ENCODE results near the gene MPHOSPH8.
"Not testable (repeated sequence)": the region's sequence is repeated elsewhere in the genome, so short reads cannot be mapped to it uniquely, and the experiment has no call there.

Gene MPHOSPH8

GRCh38 chr13:19680751-19681150 lies 47.3 kb downstream of the MPHOSPH8 start:
- no peak overlapping the region for H3K4me3 ChIP-seq
- no peak overlapping the region for H3K27ac ChIP-seq
- no peak for TF ChIP-seq CTCF (IDR thresholded peaks at IDR 0.05)
- no peak for DNase-seq (ENCODE audit: low spot score)

GRCh38 chr13:19681517-19681916 lies 48.1 kb downstream of the MPHOSPH8 start:
- no peak overlapping the region for H3K27ac ChIP-seq
- no peak overlapping the region for H3K4me3 ChIP-seq
- no peak for TF ChIP-seq CTCF (IDR thresholded peaks at IDR 0.05)
- no peak for DNase-seq (ENCODE audit: low spot score)

- H3K4me3 ChIP-seq, result no peak overlapping the region
- no peak overlapping the region for H3K27ac ChIP-seq
- TF ChIP-seq CTCF (IDR thresholded peaks at IDR 0.05), result no peak
- no peak for DNase-seq (ENCODE audit: low spot score)
Measured at GRCh38 chr13:19685034-19685433, 51.6 kb downstream of the MPHOSPH8 start.

GRCh38 chr13:19685437-19685836 lies 52.0 kb downstream of the MPHOSPH8 start:
- no peak for DNase-seq (ENCODE audit: low spot score)
- H3K27ac ChIP-seq, result no peak overlapping the region
- no peak overlapping the region for H3K4me3 ChIP-seq
- no peak for TF ChIP-seq CTCF (IDR thresholded peaks at IDR 0.05)

GRCh38 chr13:19691447-19691846 lies 58.0 kb downstream of the MPHOSPH8 start:
- not testable (repeated sequence) for DNase-seq (ENCODE audit: low spot score); H3K27ac ChIP-seq; H3K4me3 ChIP-seq

- Histone ChIP-seq H3K27ac (no peak overlapping the region), H3K4me3 (no peak overlapping the region)
- DNase-seq (ENCODE audit: low spot score), result no peak
- TF ChIP-seq CTCF (IDR thresholded peaks at IDR 0.05), result no peak
Measured at GRCh38 chr13:19695428-19695827, 62.0 kb downstream of the MPHOSPH8 start.

- no peak for TF ChIP-seq CTCF (IDR thresholded peaks at IDR 0.05)
- Histone ChIP-seq H3K27ac (no peak overlapping the region), H3K4me3 (no peak overlapping the region)
- no peak for DNase-seq (ENCODE audit: low spot score)
Measured at GRCh38 chr13:19695829-19696228, 62.4 kb downstream of the MPHOSPH8 start.

GRCh38 chr13:19700963-19701362 lies 67.5 kb downstream of the MPHOSPH8 start:
- not testable (repeated sequence) for DNase-seq (ENCODE audit: low spot score); H3K4me3 ChIP-seq; H3K27ac ChIP-seq

- DNase-seq (ENCODE audit: low spot score); H3K4me3 ChIP-seq: not testable (repeated sequence)
Measured at GRCh38 chr13:19701619-19702018, 68.2 kb downstream of the MPHOSPH8 start.

GRCh38 chr13:19704256-19704655 lies 70.8 kb downstream of the MPHOSPH8 start:
- H3K4me3 ChIP-seq; H3K27ac ChIP-seq; DNase-seq (ENCODE audit: low spot score): not testable (repeated sequence)

More at GRCh38 chr13:19701619-19702018, 68.2 kb downstream of the MPHOSPH8 start:
- H3K27ac ChIP-seq, result not testable (repeated sequence)

- not testable (repeated sequence) for H3K4me3 ChIP-seq; DNase-seq (ENCODE audit: low spot score); H3K27ac ChIP-seq
Measured at GRCh38 chr13:19709039-19709438, 75.6 kb downstream of the MPHOSPH8 start.

- H3K27ac ChIP-seq; H3K4me3 ChIP-seq; DNase-seq (ENCODE audit: low spot score): not testable (repeated sequence)
Measured at GRCh38 chr13:19709782-19710181, 76.3 kb downstream of the MPHOSPH8 start.

All from coronary artery (tissue), 2 donors.